ENCODE measurements around the gene SAE1. TPM values are rescaled to one million over a fixed set of nuclear protein-coding genes. Genes with fewer than 3 reads are reported as not detected.

The SAE1 gene
- total RNA-seq, 1 donor from 2014 or later, result 141 TPM

DNA sequence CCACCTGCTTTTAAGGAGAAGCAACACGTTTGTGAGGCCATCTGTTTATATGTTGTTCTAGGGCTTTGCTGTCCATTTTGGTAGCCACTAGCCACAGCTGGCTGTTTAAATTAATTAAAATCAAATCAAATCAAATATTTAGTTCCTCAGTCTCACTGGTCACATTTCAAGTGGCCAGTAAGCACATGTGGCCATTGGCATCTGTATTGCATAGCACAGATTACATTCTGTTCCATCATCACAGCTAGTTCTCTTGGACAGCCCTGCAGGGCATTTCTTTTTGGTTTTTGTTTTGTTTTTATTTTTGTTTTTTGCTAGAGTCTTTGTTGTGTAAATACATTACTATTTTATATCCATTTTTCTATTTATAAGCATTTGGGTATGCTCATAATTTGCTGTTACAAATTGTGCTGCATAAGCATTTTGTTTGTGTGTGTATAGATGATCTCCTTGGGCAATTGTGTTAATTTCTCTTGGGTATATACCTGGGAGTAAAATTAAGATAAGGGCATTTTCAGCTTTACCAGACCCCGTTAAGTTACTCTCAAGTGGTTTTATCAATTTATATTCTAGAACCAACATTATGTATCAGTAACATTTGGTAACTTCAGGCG lies 31.3 kb downstream of the SAE1 start:
- Mint-ChIP-seq H3K27me3 (ENCODE audit: insufficient read depth) (no peaks in the 10 kb centered on the region), H3K36me3 (ENCODE audit: low read depth) (peaks cover 28% of the 10 kb centered on the region), H3K4me3 (no peak overlapping the region), H3K4me1 (ENCODE audit: low read depth) (peaks cover 48% of the 10 kb centered on the region), H3K9me3 (no peaks in the 10 kb centered on the region), H3K27ac (no peak overlapping the region)
- intact Hi-C loops (cut with micrococcal nuclease), result no loop called here
- DNase-seq (ENCODE audit: low spot score), result no peak

DNA sequence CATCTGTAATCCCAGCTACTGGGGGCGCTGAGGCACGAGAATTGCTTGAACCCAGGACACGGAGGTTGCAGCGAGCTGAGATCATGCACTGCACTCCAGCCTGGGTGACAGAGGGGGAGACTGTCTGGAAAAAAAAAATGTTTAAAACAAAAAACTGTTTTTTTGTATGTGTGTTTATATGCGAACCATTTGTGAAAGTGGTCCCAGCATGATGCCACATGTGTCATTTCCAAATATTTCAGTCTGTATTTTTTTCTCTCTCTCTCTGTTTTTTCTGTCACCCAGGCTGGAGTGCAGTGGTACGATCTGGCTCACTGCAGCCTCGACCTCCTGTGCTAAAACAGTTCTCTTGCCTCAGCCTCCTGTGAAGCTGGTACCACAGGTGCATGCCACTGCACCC lies 37.4 kb downstream of the SAE1 start:
- DNase-seq (ENCODE audit: low spot score), result no peak
- H3K9me3 Mint-ChIP-seq, result no peaks in the 10 kb centered on the region
- peaks cover 24% of the 10 kb centered on the region for H3K36me3 Mint-ChIP-seq (ENCODE audit: low read depth)
- no peaks in the 10 kb centered on the region for H3K27me3 Mint-ChIP-seq (ENCODE audit: insufficient read depth)
- no peak overlapping the region for H3K27ac Mint-ChIP-seq
- no peak overlapping the region for H3K4me3 Mint-ChIP-seq
- H3K4me1 Mint-ChIP-seq (ENCODE audit: low read depth), result peaks cover 12% of the 10 kb centered on the region
- intact Hi-C loops (cut with micrococcal nuclease), result no loop called here

DNA sequence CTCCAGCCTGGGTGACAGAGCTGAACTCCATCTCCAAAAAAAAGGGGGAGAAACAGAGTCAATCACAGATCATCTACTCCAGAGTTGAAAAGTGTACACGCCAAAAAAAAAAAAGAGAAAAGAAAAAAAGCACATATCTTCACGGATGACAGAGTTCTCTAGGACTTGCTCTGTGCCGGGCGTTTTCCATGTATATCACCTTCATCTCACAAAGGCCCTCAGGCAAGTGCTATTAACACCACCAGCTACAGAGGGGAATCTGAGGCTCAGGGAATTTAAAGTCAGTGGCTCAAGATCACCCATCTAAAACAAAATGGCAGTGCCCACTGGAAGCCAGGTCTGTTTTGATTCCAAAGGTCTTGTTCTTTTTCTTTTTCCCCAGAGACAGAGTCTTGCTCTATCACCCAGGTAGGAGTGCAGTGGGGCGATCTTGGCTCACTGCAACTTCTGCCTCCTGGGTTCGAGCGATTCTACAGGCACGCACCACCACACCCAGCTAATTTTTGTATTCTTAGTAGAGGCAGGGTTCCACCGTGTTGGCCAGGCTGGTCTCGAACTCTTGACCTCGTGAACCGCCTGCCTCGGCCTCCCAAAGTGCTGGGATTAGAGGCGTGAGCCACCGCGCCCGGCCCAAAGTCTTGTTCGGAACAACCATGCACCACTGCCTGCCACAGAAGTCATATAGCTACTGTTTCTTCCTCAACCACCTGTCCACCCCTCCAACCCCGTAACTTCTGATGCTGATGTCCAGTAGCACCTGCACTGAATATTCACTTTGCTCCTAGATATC lies 42.2 kb downstream of the SAE1 start:
- no peaks in the 10 kb centered on the region for H3K9me3 Mint-ChIP-seq
- DNase-seq (ENCODE audit: low spot score), result no peak
- H3K36me3 Mint-ChIP-seq (ENCODE audit: low read depth), result peaks cover 40% of the 10 kb centered on the region
- H3K4me3 Mint-ChIP-seq, result no peak overlapping the region
- intact Hi-C loops (cut with micrococcal nuclease), result no loop called here
- H3K27ac Mint-ChIP-seq, result no peak overlapping the region
- no peaks in the 10 kb centered on the region for H3K27me3 Mint-ChIP-seq (ENCODE audit: insufficient read depth)
- H3K4me1 Mint-ChIP-seq (ENCODE audit: low read depth), result peaks cover 29% of the 10 kb centered on the region

DNA sequence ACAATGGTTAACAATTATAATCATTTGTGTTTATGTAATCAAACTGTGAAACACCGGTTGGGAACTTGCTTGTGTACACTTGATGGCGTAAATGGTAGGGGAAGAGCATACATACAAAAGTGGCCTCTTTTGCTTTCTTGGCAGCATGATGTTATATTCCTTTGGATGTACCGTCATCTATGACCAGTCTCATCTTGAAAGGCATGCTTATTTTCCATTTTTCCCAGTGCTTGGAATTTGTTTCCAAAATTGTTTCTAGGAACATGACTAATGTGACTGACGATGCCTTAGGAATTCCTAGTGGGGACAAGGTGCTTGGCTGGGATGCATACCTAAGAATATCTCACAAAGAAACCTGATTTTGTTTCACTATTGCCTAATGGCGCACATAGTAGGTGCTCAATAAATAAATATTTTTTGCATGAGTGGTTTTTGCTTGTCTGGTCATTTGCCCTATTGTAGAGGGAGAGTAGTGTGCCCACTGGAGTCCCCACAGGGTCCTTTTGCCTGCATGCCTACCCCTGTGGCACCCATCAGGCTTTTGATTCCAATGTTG lies 45.5 kb downstream of the SAE1 start:
- H3K9me3 Mint-ChIP-seq, result no peaks in the 10 kb centered on the region
- intact Hi-C loops (cut with micrococcal nuclease), result loop anchor here (1.0 kb wide), 2 partner anchors 10 to 17 kb away; no protein-coding TSS in a partner anchor
- DNase-seq (ENCODE audit: low spot score), result no peak
- no peaks in the 10 kb centered on the region for H3K27me3 Mint-ChIP-seq (ENCODE audit: insufficient read depth)
- peaks cover 53% of the 10 kb centered on the region for H3K4me1 Mint-ChIP-seq (ENCODE audit: low read depth)
- no peak overlapping the region for H3K4me3 Mint-ChIP-seq
- H3K27ac Mint-ChIP-seq, result peak overlapping the region; percentile 90
- peaks cover 47% of the 10 kb centered on the region for H3K36me3 Mint-ChIP-seq (ENCODE audit: low read depth)

DNA sequence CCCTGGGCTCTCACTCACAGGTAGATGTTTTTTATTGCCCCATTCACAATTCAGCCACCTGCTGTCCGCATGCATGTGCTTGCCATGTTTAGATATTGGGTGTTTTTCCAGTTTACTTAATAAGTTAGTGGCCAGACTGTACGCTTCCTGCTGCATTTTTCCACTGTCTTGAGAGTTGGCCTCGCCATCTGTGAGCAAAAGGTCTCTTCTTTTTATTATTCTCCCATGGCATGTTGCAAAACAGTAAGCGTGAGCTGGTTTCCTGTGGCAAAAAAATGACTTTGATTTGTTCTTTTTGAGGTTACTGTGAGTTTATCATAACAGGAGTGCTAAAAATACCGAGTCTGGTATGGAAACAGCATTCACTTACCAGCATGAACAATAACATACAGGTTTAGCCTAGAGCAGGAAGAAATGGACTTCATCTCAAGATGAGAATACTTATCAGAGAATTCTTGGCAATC lies 46.0 kb downstream of the SAE1 start:
- Mint-ChIP-seq H3K27ac (peak overlapping the region; percentile 90), H3K27me3 (ENCODE audit: insufficient read depth) (no peaks in the 10 kb centered on the region), H3K4me3 (peak overlapping the region; percentile 68), H3K36me3 (ENCODE audit: low read depth) (peaks cover 47% of the 10 kb centered on the region), H3K4me1 (ENCODE audit: low read depth) (peaks cover 53% of the 10 kb centered on the region), H3K9me3 (no peaks in the 10 kb centered on the region)
- intact Hi-C loops (cut with micrococcal nuclease), result loop anchor here (1.0 kb wide), 2 partner anchors 10 to 17 kb away; no protein-coding TSS in a partner anchor
- DNase-seq (ENCODE audit: low spot score), result peak; percentile 31

DNA sequence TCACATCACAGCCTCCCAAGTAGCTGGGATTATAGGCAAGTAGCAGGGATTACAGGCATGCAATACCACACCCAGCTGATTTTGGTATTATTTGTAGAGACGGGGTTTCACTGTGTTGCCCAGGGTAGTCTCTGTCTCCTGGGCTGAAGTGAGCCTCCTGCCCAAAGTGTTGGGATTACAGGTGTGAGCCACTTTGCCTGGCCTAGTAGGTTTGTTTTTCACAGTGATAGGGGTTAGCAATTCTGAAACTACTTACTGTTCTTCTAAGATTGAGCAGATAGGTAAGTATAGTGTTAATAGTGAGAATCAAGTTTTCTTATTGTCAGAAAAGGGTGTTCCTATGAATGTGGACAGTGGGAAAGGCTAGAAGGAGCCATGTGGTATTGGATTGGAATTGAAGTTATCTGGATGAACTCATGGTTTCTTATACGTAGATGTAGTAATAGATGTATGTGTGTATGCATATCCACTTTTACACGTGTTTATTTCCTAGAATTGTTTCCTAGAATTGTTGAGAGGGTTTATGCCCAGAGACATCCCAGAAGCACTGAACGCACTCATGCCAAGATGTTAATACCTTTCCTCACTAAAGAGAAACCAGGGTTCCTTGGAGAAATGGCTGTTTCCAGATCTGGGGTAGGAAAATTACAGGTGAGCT lies 49.1 kb downstream of the SAE1 start:
- Mint-ChIP-seq H3K27ac (peak overlapping the region; percentile 59), H3K4me1 (ENCODE audit: low read depth) (peaks cover 80% of the 10 kb centered on the region), H3K27me3 (ENCODE audit: insufficient read depth) (no peaks in the 10 kb centered on the region), H3K9me3 (no peaks in the 10 kb centered on the region), H3K36me3 (ENCODE audit: low read depth) (peaks cover 53% of the 10 kb centered on the region), H3K4me3 (peak overlapping the region; percentile 48)
- no peak for DNase-seq (ENCODE audit: low spot score)
- intact Hi-C loops (cut with micrococcal nuclease), result no loop called here

DNA sequence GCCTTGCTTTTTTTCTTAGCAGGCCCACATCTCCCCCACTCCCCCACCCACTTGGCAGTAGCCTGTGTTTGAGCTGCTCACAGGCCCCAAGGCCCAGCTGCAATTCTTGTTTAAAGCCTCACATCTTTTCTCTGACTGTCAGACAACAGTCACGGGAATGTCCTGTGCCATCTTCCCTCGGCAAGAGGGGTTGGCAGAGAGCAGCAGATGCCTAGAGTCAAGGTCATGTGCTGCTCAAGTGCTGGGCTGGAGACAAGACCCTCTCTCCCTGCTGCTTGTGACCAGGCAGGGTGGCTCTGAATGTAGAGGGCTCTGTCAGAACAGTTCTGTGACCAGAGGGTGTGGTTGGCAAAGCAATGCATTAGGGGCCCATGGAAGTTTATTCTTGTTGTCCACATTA lies 53.0 kb downstream of the SAE1 start:
- H3K27me3 Mint-ChIP-seq (ENCODE audit: insufficient read depth), result no peaks in the 10 kb centered on the region
- H3K27ac Mint-ChIP-seq, result peak overlapping the region; percentile 93
- H3K9me3 Mint-ChIP-seq, result no peaks in the 10 kb centered on the region
- intact Hi-C loops (cut with micrococcal nuclease), result loop anchor here (2.0 kb wide), 1 partner anchor 27 kb away; no protein-coding TSS in a partner anchor
- DNase-seq (ENCODE audit: low spot score), result no peak
- peaks cover 69% of the 10 kb centered on the region for H3K4me1 Mint-ChIP-seq (ENCODE audit: low read depth)
- H3K4me3 Mint-ChIP-seq, result no peak overlapping the region
- peaks cover 52% of the 10 kb centered on the region for H3K36me3 Mint-ChIP-seq (ENCODE audit: low read depth)

DNA sequence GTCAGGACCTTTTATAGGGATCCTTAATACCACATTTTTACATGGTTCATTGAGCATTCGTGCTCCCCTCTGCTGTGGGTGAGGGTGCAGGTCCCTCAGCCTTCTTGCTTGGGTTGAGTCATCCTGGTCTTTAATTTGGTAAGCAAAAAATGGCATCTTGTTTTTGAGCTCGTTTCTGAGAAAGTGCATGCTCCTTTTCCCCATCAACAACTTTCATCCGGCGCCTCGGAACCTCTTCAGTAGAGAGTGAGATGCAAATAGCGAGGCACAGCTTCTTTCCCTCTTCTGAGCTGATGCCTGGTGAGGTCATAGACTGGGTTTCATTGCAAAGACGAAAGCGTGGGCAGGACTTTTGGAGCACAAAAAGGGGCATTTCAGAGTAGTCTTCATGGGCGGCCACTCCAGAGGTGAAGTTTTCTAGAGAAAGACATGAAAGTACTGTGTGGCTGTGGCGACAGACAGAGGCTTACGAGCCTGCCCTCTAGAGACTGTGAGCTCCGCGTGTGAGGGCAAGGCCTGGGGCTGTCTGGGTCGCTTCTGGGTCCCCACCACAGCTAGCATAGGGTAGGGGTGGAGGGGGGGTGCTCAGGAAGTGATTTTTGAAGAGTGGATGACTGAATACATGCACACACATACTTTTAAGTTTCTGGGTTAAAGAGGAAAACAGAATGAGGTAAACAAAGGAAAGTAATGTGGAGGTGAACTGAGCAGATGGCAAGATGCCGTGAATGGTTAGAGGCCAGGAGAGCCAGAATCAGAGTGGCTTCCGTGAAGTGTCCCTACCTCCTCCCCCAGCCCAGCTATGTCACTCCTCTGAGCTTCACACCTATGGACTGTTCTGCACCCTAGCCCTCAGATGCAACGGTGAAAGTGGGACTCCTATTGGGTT lies 56.1 kb downstream of the SAE1 start:
- H3K27me3 Mint-ChIP-seq (ENCODE audit: insufficient read depth), result no peaks in the 10 kb centered on the region
- no peaks in the 10 kb centered on the region for H3K9me3 Mint-ChIP-seq
- peaks cover 55% of the 10 kb centered on the region for H3K36me3 Mint-ChIP-seq (ENCODE audit: low read depth)
- peak overlapping the region; percentile 97 for H3K27ac Mint-ChIP-seq
- intact Hi-C loops (cut with micrococcal nuclease), result loop anchor here (1.0 to 2.0 kb wide), 8 partner anchors 10 to 92 kb away; partner anchors contain the start of genes CCDC9 and ZC3H4
- peaks cover 83% of the 10 kb centered on the region for H3K4me1 Mint-ChIP-seq (ENCODE audit: low read depth)
- H3K4me3 Mint-ChIP-seq, result peak overlapping the region; percentile 69
- DNase-seq (ENCODE audit: low spot score), result peak; percentile 74

DNA sequence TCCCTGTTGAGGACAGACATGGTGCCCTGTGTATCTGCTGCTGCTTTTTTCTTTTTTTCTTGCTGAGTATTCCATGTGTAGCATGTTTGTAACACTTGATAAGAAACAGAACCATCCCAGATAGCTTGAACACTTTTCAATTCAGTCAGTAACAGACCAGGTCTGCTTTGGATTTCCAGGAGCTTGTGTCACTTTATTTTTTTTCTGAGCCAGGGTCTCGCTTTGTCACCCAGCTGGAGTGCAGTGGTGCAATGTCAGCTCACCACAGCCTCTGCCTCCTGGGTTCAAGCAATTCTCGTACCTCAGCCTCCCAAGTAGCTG lies 56.7 kb downstream of the SAE1 start:
- peak overlapping the region; percentile 69 for H3K4me3 Mint-ChIP-seq
- no peaks in the 10 kb centered on the region for H3K9me3 Mint-ChIP-seq
- DNase-seq (ENCODE audit: low spot score), result no peak
- H3K36me3 Mint-ChIP-seq (ENCODE audit: low read depth), result peaks cover 50% of the 10 kb centered on the region
- no peaks in the 10 kb centered on the region for H3K27me3 Mint-ChIP-seq (ENCODE audit: insufficient read depth)
- H3K4me1 Mint-ChIP-seq (ENCODE audit: low read depth), result peaks cover 77% of the 10 kb centered on the region
- H3K27ac Mint-ChIP-seq, result peak overlapping the region; percentile 97
- intact Hi-C loops (cut with micrococcal nuclease), result loop anchor here (2.0 kb wide), 2 partner anchors 70 to 92 kb away; partner anchors contain the start of gene CCDC9

DNA sequence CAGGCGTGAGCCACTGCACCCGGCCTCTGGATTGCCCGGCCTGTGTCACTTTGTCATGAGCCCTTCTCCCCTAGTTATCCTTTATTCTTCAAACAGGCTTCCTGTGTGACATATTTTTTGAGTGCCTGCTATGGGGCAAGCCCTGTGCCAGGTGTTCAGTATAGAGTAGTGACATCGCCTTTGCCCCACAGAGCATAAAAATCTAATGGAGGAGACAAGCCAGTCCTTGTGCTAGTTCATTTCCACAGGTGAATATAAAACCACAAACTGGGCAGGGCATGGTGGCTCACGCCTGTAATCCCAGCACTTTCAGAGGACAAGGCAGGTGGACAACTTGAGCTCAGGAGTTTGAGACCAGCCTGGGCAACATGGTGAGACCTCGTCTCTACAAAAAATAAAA lies 57.2 kb downstream of the SAE1 start:
- Mint-ChIP-seq H3K27me3 (ENCODE audit: insufficient read depth) (no peaks in the 10 kb centered on the region), H3K4me3 (peak overlapping the region; percentile 69), H3K4me1 (ENCODE audit: low read depth) (peaks cover 72% of the 10 kb centered on the region), H3K36me3 (ENCODE audit: low read depth) (peaks cover 47% of the 10 kb centered on the region), H3K9me3 (no peaks in the 10 kb centered on the region), H3K27ac (peak overlapping the region; percentile 97)
- no peak for DNase-seq (ENCODE audit: low spot score)
- intact Hi-C loops (cut with micrococcal nuclease), result loop anchor here (2.0 kb wide), 2 partner anchors 69 to 93 kb away; partner anchors contain the start of gene CCDC9

DNA sequence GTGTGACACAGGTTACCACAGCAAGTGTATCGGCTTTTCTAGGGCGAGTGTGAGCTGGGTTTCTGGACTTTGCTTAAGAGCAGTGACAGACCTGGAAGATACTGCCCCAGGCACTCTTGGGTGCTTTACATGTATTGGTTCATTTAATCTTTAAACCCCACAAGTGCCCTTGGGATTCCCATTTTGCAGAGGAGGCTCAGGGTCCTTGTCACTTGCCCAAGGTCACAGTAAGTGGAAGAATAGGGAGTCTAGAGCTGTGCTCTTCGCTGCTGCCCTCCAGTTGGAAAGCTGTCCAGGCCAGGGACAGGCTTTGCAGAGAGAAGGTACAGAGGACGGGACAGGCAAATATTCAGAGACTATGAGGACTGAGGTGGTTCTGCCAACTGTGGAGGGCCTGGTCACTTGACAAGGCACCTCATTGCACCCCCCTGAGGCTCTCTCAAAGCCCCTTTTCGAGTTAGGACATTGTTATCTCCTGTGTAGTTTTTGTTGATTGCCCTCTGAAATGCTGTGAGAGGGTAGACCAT lies 57.9 kb downstream of the SAE1 start:
- Mint-ChIP-seq H3K27me3 (ENCODE audit: insufficient read depth) (no peaks in the 10 kb centered on the region), H3K27ac (peak overlapping the region; percentile 97), H3K4me1 (ENCODE audit: low read depth) (peaks cover 65% of the 10 kb centered on the region), H3K36me3 (ENCODE audit: low read depth) (peaks cover 42% of the 10 kb centered on the region), H3K9me3 (no peaks in the 10 kb centered on the region), H3K4me3 (peak overlapping the region; percentile 53)
- intact Hi-C loops (cut with micrococcal nuclease), result no loop called here
- DNase-seq (ENCODE audit: low spot score), result no peak
